H1 (cell line): Measurements from ENCODE around the gene ELOVL6. TPM values are rescaled to one million over a fixed set of nuclear protein-coding genes. Genes with fewer than 3 reads are reported as not detected.

Experiments
- CHD1 ChIP-seq: IDR thresholded peaks from 2 replicates; pipeline ENCODE4 v1.6.1; 2012; ENCODE audit warnings: low read depth, low read length, improper control_type of control experiment
- CHD7 ChIP-seq: fragments of 300-600 bp; sonication (generic); IDR thresholded peaks from 2 replicates; pipeline ENCODE4 v1.7.1; 2012; ENCODE audit warnings: low read length, moderate library complexity, mild to moderate bottlenecking, inconsistent platforms; ENCODE audit not compliant: insufficient replicate concordance
- GTF2F1 ChIP-seq: IDR thresholded peaks from 2 replicates; pipeline ENCODE4 v1.6.1; 2012; ENCODE audit warnings: low read depth, low read length, improper control_type of control experiment, borderline replicate concordance
- KDM4A ChIP-seq: IDR thresholded peaks from one replicate; pipeline ENCODE4 v1.7.1; 2012; ENCODE audit warnings: low read depth, mild to moderate bottlenecking, moderate library complexity, low read length, inconsistent platforms; ENCODE audit not compliant: severe bottlenecking
- RFX5 ChIP-seq: IDR thresholded peaks from 2 replicates; pipeline ENCODE4 v1.6.1; 2011; ENCODE audit warnings: low read depth, low read length, improper control_type of control experiment, borderline replicate concordance
- SUZ12 ChIP-seq: fragments of 200-600 bp; sonication (generic); IDR thresholded peaks from 2 replicates; pipeline ENCODE4 v1.6.1; 2012; ENCODE audit warnings: mild to moderate bottlenecking, inconsistent platforms, low read length, moderate library complexity, mixed read lengths
- TAF1 ChIP-seq: IDR thresholded peaks from 2 replicates; pipeline ENCODE4 v1.6.1; 2011; ENCODE audit warnings: mild to moderate bottlenecking, low read depth, low read length
- TAF7 ChIP-seq: optimal IDR thresholded peaks from 2 replicates; pipeline ENCODE3; 2011; ENCODE audit warnings: low read depth, mild to moderate bottlenecking, inconsistent platforms, low read length, moderate library complexity, borderline replicate concordance
- USF2 ChIP-seq: IDR thresholded peaks from 2 replicates; pipeline ENCODE4 v1.6.1; 2011; ENCODE audit warnings: low read length, improper control_type of control experiment
- polyA plus RNA-seq, 7 experiments: library from polyadenylated mRNA; depleted of rRNA in 3 of 7; stranded (reverse) in 5 of 7; unstranded in 2 of 7; fragments of >200 nt in 5 of 7; fragments of 200-250 nt in 2 of 7; gene quantifications; 1 replicate in 5 of 7; 2 replicates in 1 of 7; 4 replicates in 1 of 7; pipeline versions ENCODE4 v1.2.1 to v1.2.3, GENCODE V29; 2011 to 2013; ENCODE audit warnings: missing spikeins in 2 of 7, mixed read lengths in 2 of 7
- total RNA-seq: library from RNA; stranded (reverse); fragmentation: NEBNext Ultra II Directional; extraction: Animal tissue kit (Norgen Biotek cat#: 25700); gene quantifications from 2 replicates; pipeline ENCODE4 v1.2.1, GENCODE V29; 2021

The ELOVL6 gene
- total and polyA plus RNA-seq, 2 of the 8 experiments (the other 6 are each of a cell fraction or from before 2014, with no cell fraction given): 27.8 to 86.6 TPM

- TF ChIP-seq CHD7 (no peak), KDM4A (no peak), RFX5 (no peak), GTF2F1 (no peak), USF2 (no peak), CHD1 (no peak), TAF1 (no peak), TAF7 (no peak), SUZ12 (no peak)
- TF ChIP-seq, all 59 proteins: peak for 0
Observed at GRCh38 chr4:110058677-110059076, 139.7 kb downstream of the ELOVL6 start (continued).
